K562 (cell line): ENCODE measurements around the gene DHRS13. TPM values are rescaled to one million over a fixed set of nuclear protein-coding genes. Genes with fewer than 3 reads are reported as not detected.
A peak's percentile ranks its signal among the peaks of the same experiment; 100 is the strongest.

ENCODE experiments used
- ATF4 ChIP-seq: fragments of 450-650 bp; formaldehyde crosslinking; IDR thresholded peaks from 2 replicates; pipeline ENCODE4 v1.4.0; 2022; ENCODE audit warnings: mild to moderate bottlenecking, moderate library complexity
- CBX3 ChIP-seq, 2 experiments: IDR thresholded peaks; 1 replicate in 1 of 2; 2 replicates in 1 of 2; pipeline ENCODE4 v1.6.1; 2012; ENCODE audit warnings: inconsistent platforms in 2 of 2, low read length in 2 of 2, borderline replicate concordance in 1 of 2, control low read depth in 1 of 2
- FOXM1 ChIP-seq, 2 experiments: fragments of 450-650 bp in 1 of 2; sonication (generic) in 1 of 2; formaldehyde crosslinking in 1 of 2; IDR thresholded peaks; 2 replicates each; pipeline versions ENCODE4 v1.6.1 to v1.9.0; 2017 to 2022; ENCODE audit warnings: low read depth in 2 of 2, mild to moderate bottlenecking in 2 of 2, missing genetic modification reagents in 1 of 2, moderate library complexity in 1 of 2
- HNRNPLL ChIP-seq: fragments of 200-400 bp; formaldehyde crosslinking; IDR thresholded peaks from 2 replicates; pipeline ENCODE4 v1.6.1; 2017; ENCODE audit warnings: low read length, low read depth, mild to moderate bottlenecking; ENCODE audit not compliant: poor library complexity, severe bottlenecking
- ILK ChIP-seq: fragments of 450-650 bp; IDR thresholded peaks from 2 replicates; pipeline ENCODE4 v1.6.1; 2016; ENCODE audit warnings: missing genetic modification characterization, low read depth, mild to moderate bottlenecking, missing compliant biosample characterization, moderate library complexity, borderline replicate concordance
- POLR2AphosphoS2 ChIP-seq: IDR thresholded peaks from 2 replicates; pipeline ENCODE4 v1.6.1; 2012; ENCODE audit warnings: low read length, improper control_type of control experiment
- SMC3 ChIP-seq: conservative IDR thresholded peaks from 2 replicates; pipeline ENCODE4 v1.6.1; 2011; ENCODE audit warnings: low read depth, low read length, improper control_type of control experiment; ENCODE audit not compliant: insufficient read depth
- SRSF1 ChIP-seq: fragments of 200-400 bp; formaldehyde crosslinking; IDR thresholded peaks from 2 replicates; pipeline ENCODE4 v1.6.1; 2017; ENCODE audit warnings: mild to moderate bottlenecking, low read depth, low read length, moderate library complexity
- USF2 ChIP-seq: sonication (generic); formaldehyde crosslinking; IDR thresholded peaks from 2 replicates; pipeline ENCODE4 v1.5.0; 2020; ENCODE audit warnings: missing genetic modification reagents
- ZNF280A ChIP-seq: fragments of 450-650 bp; IDR thresholded peaks from 2 replicates; pipeline ENCODE4 v1.6.1; 2018; ENCODE audit warnings: mild to moderate bottlenecking, low read depth; ENCODE audit not compliant: partially characterized antibody
- ZNF717 ChIP-seq: fragments of 250-450 bp; sonication (Bioruptor Pico); IDR thresholded peaks from 2 replicates; pipeline ENCODE4 v1.5.0; 2021
- ZNF785 ChIP-seq: fragments of 250-450 bp; sonication (Bioruptor Pico); IDR thresholded peaks from 2 replicates; pipeline ENCODE4 v1.4.0; 2020; ENCODE audit warnings: mild to moderate bottlenecking
- ZNF79 ChIP-seq: fragments of 250-450 bp; sonication (Bioruptor Pico); IDR thresholded peaks from 2 replicates; pipeline ENCODE4 v1.4.0; 2020; ENCODE audit warnings: low read depth, mild to moderate bottlenecking, moderate library complexity
- polyA plus RNA-seq, 8 experiments: library from polyadenylated mRNA; depleted of rRNA in 4 of 8; stranded (reverse) in 5 of 8; unstranded in 3 of 8; fragments of >200 nt; fragmentation: Nextera tagmentation in 2 of 8; fragmentation: Illumina TruSeq in 1 of 8; extraction: Ambion mirVana in 2 of 8; extraction: Trizol in 1 of 8; gene quantifications; 2 replicates each; pipeline versions ENCODE4 v1.2.1 to v1.2.3, GENCODE V29; 2011 to 2014; ENCODE audit warnings: inconsistent platforms in 1 of 8, missing spikeins in 1 of 8
- total RNA-seq, 7 experiments: library from RNA; depleted of rRNA in 6 of 7; stranded (reverse); fragments of >200 nt in 6 of 7; fragmentation: Illumina TruSeq in 2 of 7; extraction: Trizol in 2 of 7; gene quantifications; 2 replicates each; pipeline versions ENCODE4 v1.2.1 to v1.2.3, GENCODE V29; 2011 to 2021; ENCODE audit warnings: low replicate concordance in 1 of 7
- TF ChIP-seq, protein P1 (sequence below): fragments of 450-650 bp; IDR thresholded peaks from 2 replicates; pipeline ENCODE4 v1.6.1; 2016; ENCODE audit warnings: borderline replicate concordance
- TF ChIP-seq, protein P2 (sequence below): fragments of 450-650 bp; formaldehyde crosslinking; conservative IDR thresholded peaks from 2 replicates; pipeline ENCODE4 v1.4.0; 2022; ENCODE audit warnings: mild to moderate bottlenecking, missing genetic modification characterization
- TF ChIP-seq, protein P3 (sequence below): sonication (generic); formaldehyde crosslinking; IDR thresholded peaks from 2 replicates; pipeline ENCODE4 v1.8.0; 2022; ENCODE audit warnings: mild to moderate bottlenecking, missing genetic modification reagents

Gene DHRS13
- total and polyA plus RNA-seq, 9 of the 15 experiments (the other 6 are each of a cell fraction or from before 2014, with no cell fraction given) = 0.32 to 52.3 (median 34.3) TPM; not detected in 1

DNA sequence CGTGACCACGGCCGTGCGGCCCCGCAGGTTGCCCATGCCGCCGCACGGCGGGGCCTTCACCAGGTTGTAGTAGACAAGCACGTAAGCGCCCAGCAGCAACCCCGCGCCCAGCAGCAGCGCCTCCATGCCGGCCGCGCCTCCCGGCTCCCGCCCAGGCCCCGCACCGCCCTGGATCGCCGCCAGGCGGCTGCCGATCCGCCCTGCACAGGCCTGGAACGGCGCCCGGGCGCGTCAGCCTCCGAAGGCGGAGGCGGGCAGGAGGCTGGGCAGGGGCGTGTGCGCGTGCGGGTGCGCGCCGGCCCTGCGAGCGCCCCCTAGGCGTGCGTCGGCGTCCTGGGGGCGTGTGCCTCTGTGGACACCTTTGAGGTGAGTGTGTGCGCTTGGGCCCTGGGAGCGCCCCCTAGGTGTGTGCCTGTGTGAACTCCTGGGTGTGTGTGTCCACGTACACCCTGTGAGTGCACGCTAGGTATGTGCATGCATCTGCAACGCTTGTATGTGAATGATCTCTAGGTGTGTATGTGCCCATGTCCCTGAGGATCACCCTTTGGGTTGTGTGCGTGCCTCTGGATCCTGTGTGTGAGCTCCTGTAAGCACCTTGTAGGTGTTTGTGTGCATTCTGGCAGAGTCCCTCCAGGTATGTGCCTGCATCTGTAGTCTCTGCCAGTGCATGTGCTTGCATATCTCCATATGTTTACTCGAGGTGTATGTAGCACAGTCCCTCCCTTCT, at the start of gene DHRS13 (continued):
- TF ChIP-seq ZNF280A (no peak), ZNF717 (no peak), CBX3 (IDR thresholded peaks at IDR 0.05; ENCODE audit: borderline replicate concordance in 1 of 2, low read length in 2 of 2) (peak in 1 of 2 experiments; percentile 86; a peak in 1 of 3 replicates), POLR2AphosphoS2 (no peak), SRSF1 (no peak), USF2 (CRISPR knock-in tag) (no peak), ATF4 (no peak), ZNF785 (CRISPR knock-in tag) (no peak), SMC3 (peak; percentile 82), FOXM1 (IDR thresholded peaks at IDR 0.05; ENCODE audit: low read depth) (no peak), FOXM1 (CRISPR knock-in tag; IDR thresholded peaks at IDR 0.05; ENCODE audit: low read depth) (peak; percentile 78), ZNF79 (CRISPR knock-in tag) (no peak), HNRNPLL (peak; percentile 61), ILK (tag) (no peak)
- TF ChIP-seq, protein P1, sequence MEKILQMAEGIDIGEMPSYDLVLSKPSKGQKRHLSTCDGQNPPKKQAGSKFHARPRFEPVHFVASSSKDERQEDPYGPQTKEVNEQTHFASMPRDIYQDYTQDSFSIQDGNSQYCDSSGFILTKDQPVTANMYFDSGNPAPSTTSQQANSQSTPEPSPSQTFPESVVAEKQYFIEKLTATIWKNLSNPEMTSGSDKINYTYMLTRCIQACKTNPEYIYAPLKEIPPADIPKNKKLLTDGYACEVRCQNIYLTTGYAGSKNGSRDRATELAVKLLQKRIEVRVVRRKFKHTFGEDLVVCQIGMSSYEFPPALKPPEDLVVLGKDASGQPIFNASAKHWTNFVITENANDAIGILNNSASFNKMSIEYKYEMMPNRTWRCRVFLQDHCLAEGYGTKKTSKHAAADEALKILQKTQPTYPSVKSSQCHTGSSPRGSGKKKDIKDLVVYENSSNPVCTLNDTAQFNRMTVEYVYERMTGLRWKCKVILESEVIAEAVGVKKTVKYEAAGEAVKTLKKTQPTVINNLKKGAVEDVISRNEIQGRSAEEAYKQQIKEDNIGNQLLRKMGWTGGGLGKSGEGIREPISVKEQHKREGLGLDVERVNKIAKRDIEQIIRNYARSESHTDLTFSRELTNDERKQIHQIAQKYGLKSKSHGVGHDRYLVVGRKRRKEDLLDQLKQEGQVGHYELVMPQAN = no peak; the same call in 1 of the 2 replicates
- TF ChIP-seq, protein P2, sequence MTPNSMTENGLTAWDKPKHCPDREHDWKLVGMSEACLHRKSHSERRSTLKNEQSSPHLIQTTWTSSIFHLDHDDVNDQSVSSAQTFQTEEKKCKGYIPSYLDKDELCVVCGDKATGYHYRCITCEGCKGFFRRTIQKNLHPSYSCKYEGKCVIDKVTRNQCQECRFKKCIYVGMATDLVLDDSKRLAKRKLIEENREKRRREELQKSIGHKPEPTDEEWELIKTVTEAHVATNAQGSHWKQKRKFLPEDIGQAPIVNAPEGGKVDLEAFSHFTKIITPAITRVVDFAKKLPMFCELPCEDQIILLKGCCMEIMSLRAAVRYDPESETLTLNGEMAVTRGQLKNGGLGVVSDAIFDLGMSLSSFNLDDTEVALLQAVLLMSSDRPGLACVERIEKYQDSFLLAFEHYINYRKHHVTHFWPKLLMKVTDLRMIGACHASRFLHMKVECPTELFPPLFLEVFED (CRISPR knock-in tag) = no peak
- TF ChIP-seq, protein P3, sequence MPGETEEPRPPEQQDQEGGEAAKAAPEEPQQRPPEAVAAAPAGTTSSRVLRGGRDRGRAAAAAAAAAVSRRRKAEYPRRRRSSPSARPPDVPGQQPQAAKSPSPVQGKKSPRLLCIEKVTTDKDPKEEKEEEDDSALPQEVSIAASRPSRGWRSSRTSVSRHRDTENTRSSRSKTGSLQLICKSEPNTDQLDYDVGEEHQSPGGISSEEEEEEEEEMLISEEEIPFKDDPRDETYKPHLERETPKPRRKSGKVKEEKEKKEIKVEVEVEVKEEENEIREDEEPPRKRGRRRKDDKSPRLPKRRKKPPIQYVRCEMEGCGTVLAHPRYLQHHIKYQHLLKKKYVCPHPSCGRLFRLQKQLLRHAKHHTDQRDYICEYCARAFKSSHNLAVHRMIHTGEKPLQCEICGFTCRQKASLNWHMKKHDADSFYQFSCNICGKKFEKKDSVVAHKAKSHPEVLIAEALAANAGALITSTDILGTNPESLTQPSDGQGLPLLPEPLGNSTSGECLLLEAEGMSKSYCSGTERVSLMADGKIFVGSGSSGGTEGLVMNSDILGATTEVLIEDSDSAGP = no peak
